Caco-2 (cell line): ENCODE results near the gene DMRT1. TPM values are rescaled to one million over a fixed set of nuclear protein-coding genes. Genes with fewer than 3 reads are reported as not detected.
"Not testable (repeated sequence)": the region's sequence is repeated elsewhere in the genome, so short reads cannot be mapped to it uniquely, and the experiment has no call there.

Experiments
- BruUV-seq: library from RNA; stranded (reverse); fragments of 400-500 nt; replicated peaks from 2 replicates; lab custom pipeline; 2021; lab: Mats Ljungman, UMichigan
- CTCF ChIA-PET: fragments of 300-600 bp; sonication (Branson Sonifier 250); formaldehyde crosslinking; loops from one replicate; lab custom pipeline; 2022; ENCODE audit warnings: antibody characterized with exemption; lab: Charles Lee
- POLR2A ChIA-PET: fragments of 300-600 bp; sonication (Branson Sonifier 250); formaldehyde crosslinking; loops from one replicate; lab custom pipeline; 2022; ENCODE audit warnings: antibody characterized with exemption; lab: Charles Lee
- DNase-seq, 2 experiments: peaks; one replicate each; pipeline versions ENCODE4 v3.0.0 to v3.0.0-alpha.2; 2020 to 2022
- H3K27me3 ChIP-seq: replicated peaks from 2 replicates; pipeline ENCODE4 v1.6.0; 2011; ENCODE audit warnings: low read length; ENCODE audit not compliant: control insufficient read depth, insufficient read depth
- H3K36me3 ChIP-seq: 2 replicates; pipeline ENCODE4 v1.5.1; 2011; ENCODE audit warnings: low read length; ENCODE audit not compliant: control insufficient read depth, insufficient read depth
- H3K4me1 ChIP-seq: fragments of 250-450 bp; sonication (Bioruptor Pico); 2 replicates; pipeline ENCODE4 v1.5.1; 2020; ENCODE audit warnings: mild to moderate bottlenecking
- H3K4me3 ChIP-seq: 2 replicates; pipeline ENCODE4 v1.5.1; 2011; ENCODE audit warnings: low read depth, mild to moderate bottlenecking, control low read depth, low read length
- H3K9me3 ChIP-seq: fragments of 250-450 bp; sonication (Bioruptor Pico); 2 replicates; pipeline ENCODE4 v1.5.1; 2020; ENCODE audit warnings: mild to moderate bottlenecking, moderate library complexity
- H3K27ac Mint-ChIP-seq: one replicate; pipeline ENCODE4 v1.8.0; 2022; ENCODE audit warnings: mixed read lengths; ENCODE audit not compliant: unreplicated experiment
- H3K27me3 Mint-ChIP-seq: one replicate; pipeline ENCODE4 v1.8.0; 2022; ENCODE audit warnings: mixed read lengths; ENCODE audit not compliant: insufficient read depth, unreplicated experiment
- H3K36me3 Mint-ChIP-seq: one replicate; pipeline ENCODE4 v1.8.0; 2022; ENCODE audit warnings: mild to moderate bottlenecking, mixed read lengths; ENCODE audit not compliant: insufficient read depth, unreplicated experiment
- H3K4me1 Mint-ChIP-seq: one replicate; pipeline ENCODE4 v1.8.0; 2022; ENCODE audit warnings: low read depth, mixed read lengths; ENCODE audit not compliant: unreplicated experiment
- H3K4me3 Mint-ChIP-seq: one replicate; pipeline ENCODE4 v1.8.0; 2022; ENCODE audit warnings: mild to moderate bottlenecking, moderate library complexity, mixed read lengths; ENCODE audit not compliant: unreplicated experiment
- H3K9me3 Mint-ChIP-seq: one replicate; pipeline ENCODE4 v1.8.0; 2022; ENCODE audit warnings: mixed read lengths; ENCODE audit not compliant: unreplicated experiment
- CTCF ChIP-seq, 2 experiments: fragments of 200-600 bp in 1 of 2; IDR thresholded peaks; 1 replicate in 1 of 2; 2 replicates in 1 of 2; pipeline versions ENCODE4 v1.5.1 to v1.8.0; 2011 to 2022; ENCODE audit warnings: antibody characterized with exemption in 1 of 2, control low read depth in 1 of 2, inconsistent platforms in 1 of 2, low read depth in 1 of 2, low read length in 1 of 2, mild to moderate bottlenecking in 1 of 2, moderate library complexity in 1 of 2; ENCODE audit not compliant: insufficient read depth in 1 of 2, severe bottlenecking in 1 of 2, unreplicated experiment in 1 of 2
- intact Hi-C: fragments of 100-400 bp; cut with micrococcal nuclease; formaldehyde crosslinking; loops from one replicate; pipeline ENCODE4 v1.10.0; 2022; ENCODE audit not compliant: unreplicated experiment
- total RNA-seq: library from RNA; stranded (reverse); gene quantifications from 2 replicates; pipeline ENCODE4 v1.2.3, GENCODE V29; 2022

The DMRT1 gene
- total RNA-seq, 1 experiment from 2014 or later, result not detected

GRCh38 chr9:912776-913175, 71.3 kb downstream of the DMRT1 start:
- H3K4me3 ChIP-seq, result no peak overlapping the region
- DNase-seq, result no peak
- H3K27me3 ChIP-seq, result no peaks in the 10 kb centered on the region
- no peaks in the 10 kb centered on the region for H3K4me1 ChIP-seq
- Mint-ChIP-seq H3K9me3 (no peaks in the 10 kb centered on the region), H3K27ac (no peak overlapping the region), H3K4me1 (no peaks in the 10 kb centered on the region), H3K36me3 (no peaks in the 10 kb centered on the region), H3K27me3 (peaks cover 7% of the 10 kb centered on the region), H3K4me3 (no peak overlapping the region)
- H3K36me3 ChIP-seq, result no peaks in the 10 kb centered on the region
- POLR2A ChIA-PET, result no interaction called here
- H3K9me3 ChIP-seq, result no peaks in the 10 kb centered on the region
- intact Hi-C loops, result loop anchor here (5.0 kb wide), 1 partner anchor 95 kb away; no protein-coding TSS in a partner anchor
- no TSS peak for BruUV-seq
- no peak for TF ChIP-seq CTCF (IDR thresholded peaks at IDR 0.05; ENCODE audit: insufficient read depth in 1 of 2, low read depth in 1 of 2, low read length in 1 of 2, severe bottlenecking in 1 of 2, unreplicated experiment in 1 of 2)
- CTCF ChIA-PET, result no interaction called here

- DNase-seq, CTCF ChIA-PET, H3K27me3 ChIP-seq, H3K27ac Mint-ChIP-seq, H3K4me1 ChIP-seq, POLR2A ChIA-PET, H3K9me3 ChIP-seq, H3K4me1 Mint-ChIP-seq, BruUV-seq, H3K4me3 Mint-ChIP-seq, H3K4me3 ChIP-seq, H3K27me3 Mint-ChIP-seq, H3K36me3 ChIP-seq, H3K36me3 Mint-ChIP-seq, H3K9me3 Mint-ChIP-seq: not testable (repeated sequence)
- intact Hi-C loops, result loop anchor here (5.0 kb wide), 1 partner anchor 94 kb away; no protein-coding TSS in a partner anchor
Observed at GRCh38 chr9:913526-913925, 72.0 kb downstream of the DMRT1 start.

GRCh38 chr9:917730-918129, 76.2 kb downstream of the DMRT1 start:
- Mint-ChIP-seq H3K27me3 (peaks cover 2% of the 10 kb centered on the region), H3K27ac (no peak overlapping the region), H3K9me3 (no peaks in the 10 kb centered on the region), H3K4me3 (no peak overlapping the region), H3K36me3 (no peaks in the 10 kb centered on the region), H3K4me1 (no peaks in the 10 kb centered on the region)
- DNase-seq, result no peak
- no TSS peak for BruUV-seq
- Histone ChIP-seq H3K9me3 (no peaks in the 10 kb centered on the region), H3K36me3 (no peaks in the 10 kb centered on the region), H3K27me3 (no peaks in the 10 kb centered on the region), H3K4me3 (no peak overlapping the region), H3K4me1 (no peaks in the 10 kb centered on the region)
- POLR2A ChIA-PET, result no interaction called here
- CTCF ChIA-PET, result interaction anchor here (1.0 kb wide), 1 partner anchor 10 kb away, joined by 3 read pairs; no protein-coding TSS in a partner anchor
- intact Hi-C loops, result no loop called here
- no peak for TF ChIP-seq CTCF (IDR thresholded peaks at IDR 0.05; ENCODE audit: insufficient read depth in 1 of 2, low read depth in 1 of 2, low read length in 1 of 2, severe bottlenecking in 1 of 2, unreplicated experiment in 1 of 2)

- H3K4me1 Mint-ChIP-seq, result no peaks in the 10 kb centered on the region
- no peak for TF ChIP-seq CTCF (IDR thresholded peaks at IDR 0.05; ENCODE audit: insufficient read depth in 1 of 2, low read depth in 1 of 2, low read length in 1 of 2, severe bottlenecking in 1 of 2, unreplicated experiment in 1 of 2)
- CTCF ChIA-PET, result no interaction called here
- no peak for DNase-seq
- no peaks in the 10 kb centered on the region for H3K36me3 Mint-ChIP-seq
- no peaks in the 10 kb centered on the region for H3K27me3 Mint-ChIP-seq
- intact Hi-C loops, result no loop called here
- no TSS peak for BruUV-seq
- POLR2A ChIA-PET, result no interaction called here
- H3K4me3 Mint-ChIP-seq, result no peak overlapping the region
- Histone ChIP-seq H3K36me3 (no peaks in the 10 kb centered on the region), H3K9me3 (no peaks in the 10 kb centered on the region), H3K4me3 (no peak overlapping the region), H3K27me3 (no peaks in the 10 kb centered on the region), H3K4me1 (no peaks in the 10 kb centered on the region)
- H3K9me3 Mint-ChIP-seq, result no peaks in the 10 kb centered on the region
- no peak overlapping the region for H3K27ac Mint-ChIP-seq
Observed at GRCh38 chr9:920927-921326, 79.4 kb downstream of the DMRT1 start.
